SK-N-SH (cell line): Measurements from ENCODE around the gene CBY2. TPM values are rescaled to one million over a fixed set of nuclear protein-coding genes. Genes with fewer than 3 reads are reported as not detected.

Experiments used
- CTCF ChIA-PET: fragments of 300-600, 350-600 bp; formaldehyde crosslinking; extraction: SDS; loops from one replicate; lab custom pipeline; 2021; lab: Yijun Ruan, JAX
- POLR2A ChIA-PET: fragments of 350-600 bp; sonication (Branson Sonifier 250); formaldehyde crosslinking; extraction: SDS; loops from one replicate; lab custom pipeline; 2020; ENCODE audit warnings: antibody characterized with exemption, inconsistent platforms; lab: Yijun Ruan, JAX
- DNase-seq: peaks from one replicate; pipeline ENCODE4 v3.0.0; 2012
- H2AFZ ChIP-seq: fragments of 200-600 bp; sonication (generic); 2 replicates; pipeline ENCODE4 v1.8.1; 2016; ENCODE audit warnings: antibody characterized with exemption, mild to moderate bottlenecking, low read depth
- H3F3A ChIP-seq: fragments of 200-600 bp; sonication (generic); replicated peaks from 2 replicates; pipeline ENCODE3; 2016; ENCODE audit warnings: antibody characterized with exemption, mild to moderate bottlenecking; ENCODE audit not compliant: insufficient read depth
- H3K27ac ChIP-seq, 2 experiments: fragments of 200-500 bp in 1 of 2; fragments of 200-600 bp in 1 of 2; sonication (Bioruptor generic) in 1 of 2; sonication (generic), shearing (Covaris generic) in 1 of 2; 2 replicates each; pipeline versions ENCODE4 v1.5.1 to v1.6.1; 2014 to 2016; ENCODE audit warnings: low read depth in 2 of 2, inconsistent platforms in 1 of 2, low read length in 1 of 2, mild to moderate bottlenecking in 1 of 2, mixed read lengths in 1 of 2
- H3K27me3 ChIP-seq: fragments of 200-600 bp; sonication (generic), shearing (Covaris generic); 2 replicates; pipeline ENCODE4 v1.6.1; 2016; ENCODE audit warnings: mixed run types; ENCODE audit not compliant: insufficient read depth
- H3K36me3 ChIP-seq, 2 experiments: fragments of 200-500 bp in 1 of 2; fragments of 200-600 bp in 1 of 2; sonication (Bioruptor generic) in 1 of 2; sonication (generic) in 1 of 2; replicated peaks in 1 of 2; 2 replicates each; pipeline versions ENCODE3 to v1.5.1; 2014 to 2016; ENCODE audit warnings: low read length in 1 of 2, mild to moderate bottlenecking in 1 of 2; ENCODE audit not compliant: insufficient read depth in 2 of 2, control insufficient read depth in 1 of 2
- H3K4me1 ChIP-seq, 2 experiments: fragments of 200-500 bp in 1 of 2; fragments of 200-600 bp in 1 of 2; sonication (Bioruptor generic) in 1 of 2; sonication (generic), shearing (Covaris generic) in 1 of 2; 2 replicates each; pipeline versions ENCODE4 v1.5.1 to v1.6.1; 2014 to 2016; ENCODE audit warnings: low read depth in 1 of 2, low read length in 1 of 2, mixed run types in 1 of 2; ENCODE audit not compliant: insufficient read depth in 2 of 2, control insufficient read depth in 1 of 2
- H3K4me2 ChIP-seq: fragments of 200-600 bp; sonication (generic), shearing (Covaris generic); 2 replicates; pipeline ENCODE4 v1.6.1; 2017; ENCODE audit warnings: mixed run types
- H3K4me3 ChIP-seq, 2 experiments: fragments of 200-500 bp in 1 of 2; fragments of 200-600 bp in 1 of 2; sonication (Bioruptor generic) in 1 of 2; sonication (generic), shearing (Covaris generic) in 1 of 2; 2 replicates each; pipeline versions ENCODE4 v1.5.1 to v1.8.1; 2014 to 2016; ENCODE audit warnings: low read depth in 2 of 2, inconsistent platforms in 1 of 2, low read length in 1 of 2, mild to moderate bottlenecking in 1 of 2, mixed read lengths in 1 of 2, moderate library complexity in 1 of 2
- H3K79me2 ChIP-seq: fragments of 200-600 bp; sonication (generic); 2 replicates; pipeline ENCODE4 v1.8.1; 2017; ENCODE audit warnings: mild to moderate bottlenecking; ENCODE audit not compliant: insufficient read depth
- H3K9ac ChIP-seq: fragments of 200-600 bp; sonication (generic); 2 replicates; pipeline ENCODE4 v1.6.1; 2017; ENCODE audit warnings: mixed run types
- H3K9me2 ChIP-seq: fragments of 200-600 bp; sonication (generic); 2 replicates; pipeline ENCODE4 v1.6.1; 2017; ENCODE audit warnings: mixed run types
- H3K9me3 ChIP-seq: fragments of 200-600 bp; sonication (generic); 2 replicates; pipeline ENCODE4 v1.6.1; 2017; ENCODE audit warnings: mixed run types, mild to moderate bottlenecking, moderate library complexity
- H4K20me1 ChIP-seq: fragments of 200-600 bp; sonication (generic); 2 replicates; pipeline ENCODE4 v1.6.1; 2017; ENCODE audit warnings: mild to moderate bottlenecking, mixed run types; ENCODE audit not compliant: insufficient read depth
- EP300 ChIP-seq, 2 experiments: IDR thresholded peaks; 2 replicates each; pipeline versions ENCODE4 v1.4.0 to v1.6.1; 2012; ENCODE audit warnings: borderline replicate concordance in 1 of 2, low read depth in 1 of 2, low read length in 1 of 2
- EZH2phosphoT487 ChIP-seq: fragments of 200-600 bp; sonication (generic); IDR thresholded peaks from 2 replicates; pipeline ENCODE4 v1.6.1; 2017; ENCODE audit warnings: low read depth, mixed run types, mild to moderate bottlenecking, antibody characterized with exemption, moderate library complexity, borderline replicate concordance
- GABPA ChIP-seq: IDR thresholded peaks from 2 replicates; pipeline ENCODE4 v1.4.0; 2012; ENCODE audit warnings: low read depth, mild to moderate bottlenecking
- RAD21 ChIP-seq: IDR thresholded peaks from 2 replicates; pipeline ENCODE4 v1.6.1; 2012; ENCODE audit warnings: mild to moderate bottlenecking, low read length
- SMC3 ChIP-seq: IDR thresholded peaks from 2 replicates; pipeline ENCODE4 v1.6.1; 2012; ENCODE audit warnings: low read depth, low read length, improper control_type of control experiment
- WGBS: methylation state at CpG from one replicate; pipeline ENCODE4 v1.1.6; 2017; ENCODE audit warnings: low lambda C conversion rate; 5-methylcytosine and 5-hydroxymethylcytosine counted together
- polyA plus RNA-seq, 3 experiments: library from polyadenylated mRNA; depleted of rRNA; stranded (reverse); fragments of >200 nt; gene quantifications; 2 replicates each; pipeline ENCODE4 v1.2.3, GENCODE V29; 2012
- TF ChIP-seq, protein P1 (sequence below): IDR thresholded peaks from 2 replicates; pipeline ENCODE4 v1.4.0; 2012; ENCODE audit warnings: low read depth, borderline replicate concordance
- TF ChIP-seq, protein P2 (sequence below): fragments of 200-600 bp; sonication (generic); IDR thresholded peaks from 2 replicates; pipeline ENCODE4 v1.6.1; 2017; ENCODE audit warnings: antibody characterized with exemption, mild to moderate bottlenecking, moderate library complexity
- TF ChIP-seq, protein P3 (sequence below): IDR thresholded peaks from 2 replicates; pipeline ENCODE4 v1.6.1; 2012; ENCODE audit warnings: mild to moderate bottlenecking, low read depth, low read length, moderate library complexity
- TF ChIP-seq, protein P4 (sequence below): fragments of 150-350 bp; IDR thresholded peaks from 2 replicates; pipeline ENCODE4 v1.6.1; 2017; ENCODE audit warnings: antibody characterized with exemption, low read length, low read depth, borderline replicate concordance

The CBY2 gene
- polyA plus RNA-seq, 1 of the 3 experiments (the other 2 are of a cell fraction), result not detected

DNA sequence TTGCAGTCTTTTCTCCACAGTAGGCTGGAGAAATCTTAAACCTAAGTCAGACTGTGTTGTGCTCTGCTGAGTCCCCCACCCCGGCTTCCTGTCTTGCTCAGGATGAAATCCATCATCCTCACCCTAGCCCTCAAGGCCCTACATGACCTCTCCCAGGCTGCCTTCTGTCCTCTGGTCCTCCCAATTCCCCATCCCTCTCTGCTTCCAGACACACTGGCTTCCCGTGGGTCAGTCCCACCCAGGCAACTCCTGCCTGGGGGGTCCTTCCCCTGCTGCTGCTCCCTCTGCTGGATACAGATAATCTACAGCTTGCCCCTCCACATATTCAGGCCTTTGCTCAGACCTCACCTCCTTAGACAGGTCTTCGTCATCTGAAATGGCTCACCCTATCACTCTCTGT lies 18.4 kb upstream of the CBY2 start:
- WGBS, result 51% methylated on average over 3 of the region's 3 CpGs
- H3F3A ChIP-seq, result no peaks in the 10 kb centered on the region
- TF ChIP-seq, protein P1, sequence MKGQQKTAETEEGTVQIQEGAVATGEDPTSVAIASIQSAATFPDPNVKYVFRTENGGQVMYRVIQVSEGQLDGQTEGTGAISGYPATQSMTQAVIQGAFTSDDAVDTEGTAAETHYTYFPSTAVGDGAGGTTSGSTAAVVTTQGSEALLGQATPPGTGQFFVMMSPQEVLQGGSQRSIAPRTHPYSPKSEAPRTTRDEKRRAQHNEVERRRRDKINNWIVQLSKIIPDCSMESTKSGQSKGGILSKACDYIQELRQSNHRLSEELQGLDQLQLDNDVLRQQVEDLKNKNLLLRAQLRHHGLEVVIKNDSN, result no peak
- no peak for TF ChIP-seq EZH2phosphoT487
- no peak for TF ChIP-seq SMC3
- TF ChIP-seq GABPA, result no peak
- TF ChIP-seq, protein P2, sequence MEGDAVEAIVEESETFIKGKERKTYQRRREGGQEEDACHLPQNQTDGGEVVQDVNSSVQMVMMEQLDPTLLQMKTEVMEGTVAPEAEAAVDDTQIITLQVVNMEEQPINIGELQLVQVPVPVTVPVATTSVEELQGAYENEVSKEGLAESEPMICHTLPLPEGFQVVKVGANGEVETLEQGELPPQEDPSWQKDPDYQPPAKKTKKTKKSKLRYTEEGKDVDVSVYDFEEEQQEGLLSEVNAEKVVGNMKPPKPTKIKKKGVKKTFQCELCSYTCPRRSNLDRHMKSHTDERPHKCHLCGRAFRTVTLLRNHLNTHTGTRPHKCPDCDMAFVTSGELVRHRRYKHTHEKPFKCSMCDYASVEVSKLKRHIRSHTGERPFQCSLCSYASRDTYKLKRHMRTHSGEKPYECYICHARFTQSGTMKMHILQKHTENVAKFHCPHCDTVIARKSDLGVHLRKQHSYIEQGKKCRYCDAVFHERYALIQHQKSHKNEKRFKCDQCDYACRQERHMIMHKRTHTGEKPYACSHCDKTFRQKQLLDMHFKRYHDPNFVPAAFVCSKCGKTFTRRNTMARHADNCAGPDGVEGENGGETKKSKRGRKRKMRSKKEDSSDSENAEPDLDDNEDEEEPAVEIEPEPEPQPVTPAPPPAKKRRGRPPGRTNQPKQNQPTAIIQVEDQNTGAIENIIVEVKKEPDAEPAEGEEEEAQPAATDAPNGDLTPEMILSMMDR, result peak; percentile 27; the same call in 1 of the 2 replicates
- no peak for TF ChIP-seq RAD21
- TF ChIP-seq, protein P3, sequence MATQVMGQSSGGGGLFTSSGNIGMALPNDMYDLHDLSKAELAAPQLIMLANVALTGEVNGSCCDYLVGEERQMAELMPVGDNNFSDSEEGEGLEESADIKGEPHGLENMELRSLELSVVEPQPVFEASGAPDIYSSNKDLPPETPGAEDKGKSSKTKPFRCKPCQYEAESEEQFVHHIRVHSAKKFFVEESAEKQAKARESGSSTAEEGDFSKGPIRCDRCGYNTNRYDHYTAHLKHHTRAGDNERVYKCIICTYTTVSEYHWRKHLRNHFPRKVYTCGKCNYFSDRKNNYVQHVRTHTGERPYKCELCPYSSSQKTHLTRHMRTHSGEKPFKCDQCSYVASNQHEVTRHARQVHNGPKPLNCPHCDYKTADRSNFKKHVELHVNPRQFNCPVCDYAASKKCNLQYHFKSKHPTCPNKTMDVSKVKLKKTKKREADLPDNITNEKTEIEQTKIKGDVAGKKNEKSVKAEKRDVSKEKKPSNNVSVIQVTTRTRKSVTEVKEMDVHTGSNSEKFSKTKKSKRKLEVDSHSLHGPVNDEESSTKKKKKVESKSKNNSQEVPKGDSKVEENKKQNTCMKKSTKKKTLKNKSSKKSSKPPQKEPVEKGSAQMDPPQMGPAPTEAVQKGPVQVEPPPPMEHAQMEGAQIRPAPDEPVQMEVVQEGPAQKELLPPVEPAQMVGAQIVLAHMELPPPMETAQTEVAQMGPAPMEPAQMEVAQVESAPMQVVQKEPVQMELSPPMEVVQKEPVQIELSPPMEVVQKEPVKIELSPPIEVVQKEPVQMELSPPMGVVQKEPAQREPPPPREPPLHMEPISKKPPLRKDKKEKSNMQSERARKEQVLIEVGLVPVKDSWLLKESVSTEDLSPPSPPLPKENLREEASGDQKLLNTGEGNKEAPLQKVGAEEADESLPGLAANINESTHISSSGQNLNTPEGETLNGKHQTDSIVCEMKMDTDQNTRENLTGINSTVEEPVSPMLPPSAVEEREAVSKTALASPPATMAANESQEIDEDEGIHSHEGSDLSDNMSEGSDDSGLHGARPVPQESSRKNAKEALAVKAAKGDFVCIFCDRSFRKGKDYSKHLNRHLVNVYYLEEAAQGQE, result no peak
- no peak for TF ChIP-seq EP300 (IDR thresholded peaks at IDR 0.05; ENCODE audit: borderline replicate concordance in 1 of 2, low read depth in 1 of 2, low read length in 1 of 2)
- TF ChIP-seq, all 33 proteins: peak for 1
- no peak overlapping the region for H3K9ac ChIP-seq
- H2AFZ ChIP-seq, result no peak overlapping the region
- H3K4me2 ChIP-seq, result no peak overlapping the region
- ChIA-PET CTCF (interaction anchor here (1.0 to 2.3 kb wide), 3 partner anchors 18 to 128 kb away, joined by 3 to 7 read pairs (median 3); partner anchors contain the start of gene CBY2), POLR2A (no interaction called here)
- no peaks in the 10 kb centered on the region for H3K9me3 ChIP-seq
- H3K36me3 ChIP-seq, result no peaks in the 10 kb centered on the region
- no peaks in the 10 kb centered on the region for H3K79me2 ChIP-seq
- no peak overlapping the region for H3K27ac ChIP-seq
- H3K9me2 ChIP-seq, result no peaks in the 10 kb centered on the region
- DNase-seq, result peak; percentile 15
- no peaks in the 10 kb centered on the region for H3K27me3 ChIP-seq
- no peaks in the 10 kb centered on the region for H4K20me1 ChIP-seq
- H3K4me1 ChIP-seq, result peaks cover 0 to 2% of the 10 kb centered on the region in 2 experiments; a peak in 1 of 4 replicates
- no peak overlapping the region for H3K4me3 ChIP-seq

DNA sequence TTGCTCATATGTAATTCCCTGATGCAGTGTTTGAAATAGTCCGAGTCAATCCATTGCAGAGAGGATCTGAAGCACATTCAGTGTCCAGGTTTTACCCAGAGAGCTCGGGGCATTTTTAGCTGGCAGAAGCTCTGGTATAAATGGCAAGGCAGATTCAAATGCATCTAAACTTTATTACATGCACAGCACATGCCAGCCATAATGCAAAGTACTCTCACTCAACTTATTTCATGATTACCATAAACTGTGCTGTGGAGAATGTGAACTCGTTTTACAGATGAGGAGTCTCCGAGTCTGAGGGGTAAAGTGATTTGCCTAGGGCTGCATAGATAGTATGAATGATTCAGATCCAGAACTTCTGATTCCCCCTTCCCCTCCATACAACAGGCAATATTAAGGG lies 13.5 kb upstream of the CBY2 start:
- ChIA-PET POLR2A (no interaction called here), CTCF (interaction anchor here (0.8 kb wide), 1 partner anchor 340 kb away, joined by 3 read pairs; no protein-coding TSS in a partner anchor)
- H3K4me2 ChIP-seq, result no peak overlapping the region
- no peak overlapping the region for H3K27ac ChIP-seq
- TF ChIP-seq, protein P1, result no peak
- TF ChIP-seq, protein P4, sequence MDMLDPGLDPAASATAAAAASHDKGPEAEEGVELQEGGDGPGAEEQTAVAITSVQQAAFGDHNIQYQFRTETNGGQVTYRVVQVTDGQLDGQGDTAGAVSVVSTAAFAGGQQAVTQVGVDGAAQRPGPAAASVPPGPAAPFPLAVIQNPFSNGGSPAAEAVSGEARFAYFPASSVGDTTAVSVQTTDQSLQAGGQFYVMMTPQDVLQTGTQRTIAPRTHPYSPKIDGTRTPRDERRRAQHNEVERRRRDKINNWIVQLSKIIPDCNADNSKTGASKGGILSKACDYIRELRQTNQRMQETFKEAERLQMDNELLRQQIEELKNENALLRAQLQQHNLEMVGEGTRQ, result no peak
- no peaks in the 10 kb centered on the region for H3K27me3 ChIP-seq
- H3K4me1 ChIP-seq, result peaks cover 0 to 2% of the 10 kb centered on the region in 2 experiments; a peak in 1 of 4 replicates
- H3K9me2 ChIP-seq, result no peaks in the 10 kb centered on the region
- no peaks in the 10 kb centered on the region for H3F3A ChIP-seq
- DNase-seq, result peak; percentile 14
- no peaks in the 10 kb centered on the region for H3K79me2 ChIP-seq
- H3K36me3 ChIP-seq, result no peaks in the 10 kb centered on the region
- no peak overlapping the region for H3K4me3 ChIP-seq
- no peaks in the 10 kb centered on the region for H3K9me3 ChIP-seq
- no peak overlapping the region for H2AFZ ChIP-seq
- 31% methylated on average over 4 of the region's 4 CpGs for WGBS
- H3K9ac ChIP-seq, result no peak overlapping the region
- no peaks in the 10 kb centered on the region for H4K20me1 ChIP-seq
